ENCODE results near the gene TDRD7.

Gene TDRD7

GRCh38 chr9:97526895-97527575 lies 115.1 kb downstream of the TDRD7 start:
- DNase-seq (ENCODE audit: low read depth in 2 of 2), result no peak

GRCh38 chr9:97527626-97528528 lies 116.0 kb downstream of the TDRD7 start:
- DNase-seq (ENCODE audit: low read depth in 2 of 2), result no peak

- no peak for DNase-seq (ENCODE audit: low read depth in 2 of 2)
These were observed 116.8 kb downstream of the TDRD7 start for GRCh38 chr9:97528529-97529230.

GRCh38 chr9:97529363-97530076 lies 117.6 kb downstream of the TDRD7 start:
- no peak for DNase-seq (ENCODE audit: low read depth in 2 of 2)

- no peak for DNase-seq (ENCODE audit: low read depth in 2 of 2)
These were observed 120.0 kb downstream of the TDRD7 start for GRCh38 chr9:97531888-97532376.

- no peak for DNase-seq (ENCODE audit: low read depth in 2 of 2)
These were observed 122.3 kb downstream of the TDRD7 start for GRCh38 chr9:97534185-97534584.

- no peak for DNase-seq (ENCODE audit: low read depth in 2 of 2)
These were observed 123.2 kb downstream of the TDRD7 start for GRCh38 chr9:97534961-97535594.

- DNase-seq (ENCODE audit: low read depth in 2 of 2), result no peak
These were observed 123.9 kb downstream of the TDRD7 start for GRCh38 chr9:97535771-97536170.

GRCh38 chr9:97536480-97536879 lies 124.6 kb downstream of the TDRD7 start:
- no peak for DNase-seq (ENCODE audit: low read depth in 2 of 2)

GRCh38 chr9:97543561-97543960 lies 131.7 kb downstream of the TDRD7 start:
- no peak for DNase-seq (ENCODE audit: low read depth in 2 of 2)

- DNase-seq (ENCODE audit: low read depth in 2 of 2), result no peak
These were observed 133.6 kb downstream of the TDRD7 start for GRCh38 chr9:97545486-97545885.
